Activated naive CD8-positive, alpha-beta T cell treated with anti-CD3 and anti-CD28 coated beads, Interleukin-2, amount 50 U/mL, for 24 hours (primary cell): ENCODE data around the gene TTC9B.

Experiments used
- ATAC-seq: fragments of 150-1000 bp; cut with Tn5 transposase; one replicate; pipeline ENCODE4 v1.10.0; 2021
- DNase-seq: peaks from one replicate; pipeline ENCODE4 v3.0.0; 2021
- H3K27ac Mint-ChIP-seq: one replicate; pipeline ENCODE4 v1.8.0; 2021; ENCODE audit warnings: mild to moderate bottlenecking, mixed read lengths
- H3K27me3 Mint-ChIP-seq: one replicate; pipeline ENCODE4 v1.8.0; 2021; ENCODE audit warnings: mixed read lengths
- H3K36me3 Mint-ChIP-seq: one replicate; pipeline ENCODE4 v1.8.0; 2021; ENCODE audit warnings: low read depth, mixed read lengths
- H3K4me1 Mint-ChIP-seq: one replicate; pipeline ENCODE4 v1.8.0; 2021; ENCODE audit warnings: mixed read lengths
- H3K4me3 Mint-ChIP-seq: one replicate; pipeline ENCODE4 v1.8.0; 2021; ENCODE audit warnings: mild to moderate bottlenecking, moderate library complexity, mixed read lengths
- H3K9me3 Mint-ChIP-seq: one replicate; pipeline ENCODE4 v1.8.0; 2021; ENCODE audit warnings: mixed read lengths

The TTC9B gene

GRCh38 chr19:40254714-40255418, 36.7 kb upstream of the TTC9B start:
- peaks cover 13% of the 10 kb centered on the region for H3K4me1 Mint-ChIP-seq
- no peak overlapping the region for H3K27ac Mint-ChIP-seq
- H3K27me3 Mint-ChIP-seq = no peaks in the 10 kb centered on the region
- no peak for ATAC-seq
- no peaks in the 10 kb centered on the region for H3K9me3 Mint-ChIP-seq
- no peak for DNase-seq
- peaks cover 21% of the 10 kb centered on the region for H3K36me3 Mint-ChIP-seq
- H3K4me3 Mint-ChIP-seq = no peak overlapping the region

GRCh38 chr19:40253611-40254092, 35.5 kb upstream of the TTC9B start:
- H3K27me3 Mint-ChIP-seq = no peaks in the 10 kb centered on the region
- H3K4me1 Mint-ChIP-seq = peaks cover 12% of the 10 kb centered on the region
- ATAC-seq = no peak
- H3K27ac Mint-ChIP-seq = no peak overlapping the region
- H3K4me3 Mint-ChIP-seq = no peak overlapping the region
- H3K9me3 Mint-ChIP-seq = no peaks in the 10 kb centered on the region
- H3K36me3 Mint-ChIP-seq = peaks cover 22% of the 10 kb centered on the region
- DNase-seq = no peak

DNA sequence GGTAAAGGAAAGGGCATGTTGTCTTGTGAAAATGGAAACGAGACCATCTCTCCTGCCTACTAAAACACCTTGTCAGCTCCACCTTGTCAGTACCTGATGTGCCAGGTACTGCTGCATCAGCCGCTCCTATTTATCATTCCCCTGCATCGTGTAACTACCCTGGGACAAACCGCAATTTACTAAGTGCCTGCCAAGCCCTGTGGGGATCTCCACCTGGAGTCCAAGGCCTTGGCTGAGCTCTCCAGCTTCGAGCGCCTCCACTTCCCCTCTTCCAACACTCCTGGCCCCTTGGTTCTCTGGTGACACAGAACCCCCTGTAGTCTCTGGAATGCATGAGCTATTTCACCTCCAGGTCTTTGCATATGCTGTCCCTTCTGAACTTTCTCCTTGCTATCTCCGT, 34.2 kb upstream of the TTC9B start:
- peaks cover 22% of the 10 kb centered on the region for H3K36me3 Mint-ChIP-seq
- no peaks in the 10 kb centered on the region for H3K27me3 Mint-ChIP-seq
- no peak for ATAC-seq
- no peak overlapping the region for H3K4me3 Mint-ChIP-seq
- no peak overlapping the region for H3K27ac Mint-ChIP-seq
- no peaks in the 10 kb centered on the region for H3K9me3 Mint-ChIP-seq
- peaks cover 9% of the 10 kb centered on the region for H3K4me1 Mint-ChIP-seq
- no peak for DNase-seq

GRCh38 chr19:40251991-40252390, 33.8 kb upstream of the TTC9B start:
- no peaks in the 10 kb centered on the region for H3K27me3 Mint-ChIP-seq
- DNase-seq (no peak), ATAC-seq (no peak)
- H3K27ac Mint-ChIP-seq = no peak overlapping the region
- no peak overlapping the region for H3K4me3 Mint-ChIP-seq
- peaks cover 9% of the 10 kb centered on the region for H3K4me1 Mint-ChIP-seq
- H3K9me3 Mint-ChIP-seq = no peaks in the 10 kb centered on the region
- peaks cover 22% of the 10 kb centered on the region for H3K36me3 Mint-ChIP-seq

DNA sequence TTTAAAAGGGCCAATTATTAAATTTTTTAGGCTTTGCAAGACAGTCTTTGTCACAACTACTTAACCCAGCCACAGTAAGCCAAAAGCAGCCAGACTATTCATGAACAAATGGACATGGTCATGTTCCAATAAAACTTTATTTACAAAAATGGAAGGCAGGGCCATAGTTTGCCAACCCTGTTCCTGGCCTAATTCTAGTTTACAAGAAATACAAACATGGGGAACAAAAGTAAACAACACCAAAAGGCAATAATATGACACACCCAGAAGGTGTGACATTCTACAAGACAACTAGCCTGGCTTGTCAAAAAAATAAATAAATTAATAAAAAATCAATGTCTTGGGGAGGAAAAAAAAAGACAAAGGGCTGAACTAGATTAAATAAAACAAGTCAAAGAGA, 33.1 kb upstream of the TTC9B start:
- H3K4me3 Mint-ChIP-seq = no peak overlapping the region
- no peaks in the 10 kb centered on the region for H3K9me3 Mint-ChIP-seq
- no peak overlapping the region for H3K27ac Mint-ChIP-seq
- no peak for ATAC-seq
- no peak for DNase-seq
- H3K4me1 Mint-ChIP-seq = peaks cover 6% of the 10 kb centered on the region
- peaks cover 22% of the 10 kb centered on the region for H3K36me3 Mint-ChIP-seq
- H3K27me3 Mint-ChIP-seq = no peaks in the 10 kb centered on the region

GRCh38 chr19:40249781-40250180, 31.6 kb upstream of the TTC9B start:
- DNase-seq (no peak), ATAC-seq (no peak)
- no peak overlapping the region for H3K27ac Mint-ChIP-seq
- no peaks in the 10 kb centered on the region for H3K27me3 Mint-ChIP-seq
- peaks cover 4% of the 10 kb centered on the region for H3K4me1 Mint-ChIP-seq
- H3K4me3 Mint-ChIP-seq = no peak overlapping the region
- no peaks in the 10 kb centered on the region for H3K9me3 Mint-ChIP-seq
- peaks cover 16% of the 10 kb centered on the region for H3K36me3 Mint-ChIP-seq

- no peak for DNase-seq
- Mint-ChIP-seq H3K27ac (no peak overlapping the region), H3K36me3 (peaks cover 15% of the 10 kb centered on the region), H3K4me1 (peaks cover 4% of the 10 kb centered on the region), H3K27me3 (no peaks in the 10 kb centered on the region), H3K9me3 (no peaks in the 10 kb centered on the region), H3K4me3 (no peak overlapping the region)
- no peak for ATAC-seq
These were observed 31.0 kb upstream of the TTC9B start for GRCh38 chr19:40249201-40249600.

- H3K36me3 Mint-ChIP-seq = peaks cover 8% of the 10 kb centered on the region
- no peak overlapping the region for H3K27ac Mint-ChIP-seq
- DNase-seq = no peak
These were observed 29.6 kb upstream of the TTC9B start for GRCh38 chr19:40247735-40248262.

GRCh38 chr19:40247178-40247577, 29.0 kb upstream of the TTC9B start:
- H3K36me3 Mint-ChIP-seq = peaks cover 6% of the 10 kb centered on the region
- H3K9me3 Mint-ChIP-seq = no peaks in the 10 kb centered on the region
- ATAC-seq (no peak), DNase-seq (no peak)
- H3K27me3 Mint-ChIP-seq = no peaks in the 10 kb centered on the region
- H3K4me3 Mint-ChIP-seq = no peak overlapping the region
- H3K4me1 Mint-ChIP-seq = peaks cover 4% of the 10 kb centered on the region
- no peak overlapping the region for H3K27ac Mint-ChIP-seq

More at GRCh38 chr19:40247735-40248262, 29.6 kb upstream of the TTC9B start:
- no peaks in the 10 kb centered on the region for H3K9me3 Mint-ChIP-seq
- ATAC-seq = no peak
- peaks cover 4% of the 10 kb centered on the region for H3K4me1 Mint-ChIP-seq
- H3K27me3 Mint-ChIP-seq = no peaks in the 10 kb centered on the region
- H3K4me3 Mint-ChIP-seq = no peak overlapping the region

- no peak for DNase-seq
- H3K36me3 Mint-ChIP-seq = peaks cover 6% of the 10 kb centered on the region
- no peaks in the 10 kb centered on the region for H3K27me3 Mint-ChIP-seq
- H3K4me1 Mint-ChIP-seq = peaks cover 4% of the 10 kb centered on the region
- no peak overlapping the region for H3K4me3 Mint-ChIP-seq
- no peak overlapping the region for H3K27ac Mint-ChIP-seq
- no peaks in the 10 kb centered on the region for H3K9me3 Mint-ChIP-seq
- ATAC-seq = no peak
These were observed 28.3 kb upstream of the TTC9B start for GRCh38 chr19:40246292-40247073.

- Mint-ChIP-seq H3K9me3 (no peaks in the 10 kb centered on the region), H3K36me3 (peaks cover 9% of the 10 kb centered on the region), H3K4me3 (no peak overlapping the region), H3K4me1 (peaks cover 4% of the 10 kb centered on the region), H3K27ac (no peak overlapping the region), H3K27me3 (no peaks in the 10 kb centered on the region)
- ATAC-seq = no peak
- no peak for DNase-seq
These were observed 27.4 kb upstream of the TTC9B start for GRCh38 chr19:40245506-40246128.

DNA sequence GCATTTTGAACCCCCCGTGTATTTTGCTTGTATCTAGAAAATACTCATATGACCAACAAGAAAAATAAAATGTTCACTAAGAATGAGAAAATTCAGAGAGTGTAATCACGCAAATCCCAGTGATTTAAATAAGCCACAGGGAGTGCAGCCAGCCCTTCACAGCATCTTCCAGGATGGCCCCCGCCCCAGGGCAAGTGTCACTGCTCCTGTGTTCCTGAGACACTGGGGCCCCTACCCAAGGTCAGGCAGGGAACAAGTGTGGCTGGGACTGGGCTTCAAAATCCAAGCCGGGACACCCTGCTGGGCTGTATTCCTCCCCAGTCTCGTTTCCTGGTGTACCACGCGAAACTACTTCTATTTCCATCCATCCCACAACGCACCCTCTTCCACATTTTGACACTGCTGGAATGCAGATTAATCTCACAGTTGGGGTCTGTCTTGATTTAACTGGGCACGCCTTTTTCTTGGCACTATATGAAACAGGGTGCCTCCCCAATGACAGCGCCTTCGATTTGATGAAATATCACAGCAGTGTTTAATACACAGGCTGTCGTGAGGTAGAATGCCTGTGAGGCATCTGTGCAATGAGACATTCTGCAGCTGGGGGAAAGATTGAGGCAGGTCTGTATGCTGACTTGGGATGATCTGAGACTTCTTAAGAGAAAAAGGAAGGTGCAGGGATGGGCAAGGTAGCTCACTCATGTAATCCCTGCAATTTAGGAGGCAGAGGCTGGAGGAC, 26.6 kb upstream of the TTC9B start:
- H3K36me3 Mint-ChIP-seq = peaks cover 7% of the 10 kb centered on the region
- H3K27ac Mint-ChIP-seq = no peak overlapping the region
- no peaks in the 10 kb centered on the region for H3K9me3 Mint-ChIP-seq
- no peak for ATAC-seq
- H3K4me3 Mint-ChIP-seq = no peak overlapping the region
- H3K4me1 Mint-ChIP-seq = peaks cover 1% of the 10 kb centered on the region
- no peak for DNase-seq
- H3K27me3 Mint-ChIP-seq = no peaks in the 10 kb centered on the region

GRCh38 chr19:40243181-40243580, 25.0 kb upstream of the TTC9B start:
- DNase-seq = no peak
- Mint-ChIP-seq H3K36me3 (peaks cover 10% of the 10 kb centered on the region), H3K27ac (no peak overlapping the region)

GRCh38 chr19:40242480-40242879, 24.3 kb upstream of the TTC9B start:
- Mint-ChIP-seq H3K27me3 (no peaks in the 10 kb centered on the region), H3K9me3 (no peaks in the 10 kb centered on the region), H3K36me3 (peaks cover 10% of the 10 kb centered on the region), H3K4me1 (no peaks in the 10 kb centered on the region), H3K4me3 (no peak overlapping the region), H3K27ac (no peak overlapping the region)
- no peak for ATAC-seq
- DNase-seq = no peak

More at GRCh38 chr19:40243181-40243580, 25.0 kb upstream of the TTC9B start:
- Mint-ChIP-seq H3K27me3 (no peaks in the 10 kb centered on the region), H3K4me3 (no peak overlapping the region), H3K9me3 (no peaks in the 10 kb centered on the region), H3K4me1 (no peaks in the 10 kb centered on the region)
- no peak for ATAC-seq
